ENCODE data around the gene TWIST1.

The TWIST1 gene

DNA sequence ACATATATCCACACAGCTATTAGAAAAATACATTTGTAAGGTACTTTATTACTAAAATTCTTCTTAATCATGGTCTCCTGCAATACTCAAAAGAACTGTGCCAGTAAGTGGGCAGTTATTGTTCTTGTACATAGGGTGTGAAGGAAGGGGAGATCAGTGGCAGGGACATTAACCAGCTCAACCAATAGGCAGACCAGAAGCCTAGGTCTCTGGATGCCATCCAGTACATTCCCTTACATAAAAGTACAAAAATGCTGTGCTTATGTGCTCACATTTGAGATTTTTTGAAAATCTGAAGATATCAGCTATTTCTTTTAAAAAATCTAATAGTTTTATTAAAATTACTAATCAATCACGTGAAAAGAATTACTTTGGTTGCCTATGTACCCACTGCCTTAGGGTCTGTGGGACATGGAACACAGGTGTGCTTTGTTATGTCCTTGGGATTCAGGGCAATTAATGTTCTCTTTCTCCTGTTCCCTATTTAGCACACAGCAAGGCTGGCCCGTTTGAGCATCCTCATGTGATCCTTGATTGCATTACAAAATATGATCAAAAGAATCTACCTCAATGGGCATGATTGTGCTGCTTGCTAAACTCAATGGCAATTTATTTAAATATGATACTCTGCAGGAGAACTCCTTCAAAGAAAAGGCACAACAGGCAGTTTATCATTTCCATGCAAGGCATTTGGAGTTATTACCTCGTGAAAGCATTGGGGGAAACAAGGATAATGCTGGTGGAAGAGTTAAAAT lies 22.7 kb downstream of the TWIST1 start:
- DNase-seq: no peak

GRCh38 chr7:19094138-19094537 lies 23.3 kb downstream of the TWIST1 start:
- DNase-seq: no peak

DNA sequence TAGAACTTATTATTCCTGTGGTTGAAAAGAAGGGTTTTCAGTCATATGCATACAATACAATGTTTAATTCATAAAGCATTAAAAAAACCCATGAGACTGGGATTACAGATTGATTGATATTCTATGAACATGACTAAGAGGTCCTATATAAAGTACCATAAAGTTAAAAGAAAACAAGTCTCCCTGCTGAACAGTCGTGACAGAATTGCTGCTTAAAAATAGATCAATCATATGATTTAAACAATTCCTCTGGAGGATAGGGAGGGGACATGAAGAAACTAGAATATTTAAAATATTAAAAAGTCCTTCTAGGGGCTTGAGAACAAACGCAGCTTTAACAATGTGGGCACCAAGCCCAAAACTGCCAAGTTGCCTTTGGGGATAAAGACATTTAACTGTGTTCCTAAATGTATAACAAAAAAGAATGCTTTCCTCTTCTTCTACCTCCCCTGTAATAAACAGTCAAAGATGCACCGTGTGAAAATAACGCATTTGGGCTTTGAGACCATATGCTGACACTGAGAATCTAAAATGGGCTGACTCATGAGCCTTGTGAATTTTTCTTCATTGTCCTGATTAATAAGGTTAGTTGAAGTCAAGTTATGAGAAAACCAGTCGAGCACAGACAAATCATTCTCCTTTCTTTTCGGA lies 25.8 kb downstream of the TWIST1 start:
- no peak for DNase-seq

GRCh38 chr7:19090526-19090925 lies 26.9 kb downstream of the TWIST1 start:
- DNase-seq: no peak

- no peak for DNase-seq
Measured at GRCh38 chr7:19089797-19090196, 27.6 kb downstream of the TWIST1 start.

DNA sequence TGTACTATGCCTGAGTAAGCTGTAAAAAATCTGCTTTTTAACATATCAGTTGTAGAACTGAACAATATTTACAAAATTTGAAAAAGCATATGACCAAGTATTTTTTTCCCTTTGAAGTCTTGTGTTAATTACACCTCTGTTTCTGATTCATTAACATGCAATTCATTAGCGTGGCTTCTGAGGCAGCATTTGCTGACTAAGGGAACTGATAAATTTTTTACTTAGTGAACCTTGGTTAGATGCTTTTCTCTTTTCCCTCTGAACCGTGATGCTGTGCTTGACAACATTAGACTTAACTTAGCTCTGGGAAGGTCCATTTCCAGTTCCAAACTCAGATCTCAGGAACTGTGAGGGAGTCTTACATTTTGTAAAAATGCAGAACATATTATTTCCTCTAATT lies 28.1 kb downstream of the TWIST1 start:
- no peak for DNase-seq

DNA sequence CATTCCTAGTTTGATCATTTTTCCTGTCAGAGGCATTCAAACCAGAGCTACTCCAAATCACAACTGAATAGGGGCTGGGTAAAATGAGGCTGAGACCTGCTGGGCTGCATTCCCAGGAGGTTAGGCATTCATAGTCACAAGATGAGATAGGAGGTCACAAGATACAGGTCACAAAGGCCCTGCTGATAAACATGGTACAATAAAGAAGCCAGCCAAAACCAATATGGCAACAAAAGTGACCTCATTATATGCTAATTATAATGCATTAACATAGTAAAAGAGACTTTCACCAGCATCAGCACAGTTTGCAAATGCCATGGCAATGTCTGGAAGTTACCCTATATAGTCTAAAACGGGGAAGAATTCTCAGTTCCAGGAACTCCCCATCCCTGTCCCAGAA lies 37.3 kb downstream of the TWIST1 start:
- DNase-seq: no peak

GRCh38 chr7:19079066-19079465 lies 38.4 kb downstream of the TWIST1 start:
- no peak for DNase-seq

DNA sequence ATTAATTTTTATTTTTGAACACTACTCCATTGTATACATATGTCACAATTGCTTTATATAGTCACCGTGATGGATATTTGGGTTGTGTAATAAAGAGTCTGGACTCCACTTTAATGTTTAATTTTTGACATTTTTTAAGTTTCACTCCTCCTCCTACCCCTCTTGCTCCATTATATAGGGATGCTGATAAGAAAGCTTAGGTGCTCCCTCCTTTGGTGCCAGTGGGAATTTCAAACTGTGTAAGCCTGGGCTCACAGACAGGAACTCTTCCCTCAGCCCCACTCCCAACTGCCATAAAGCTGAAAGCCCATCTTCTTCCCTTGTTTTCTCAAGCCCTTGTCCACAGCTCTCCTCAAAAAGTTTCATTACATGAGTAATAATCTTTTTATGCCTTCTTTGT lies 47.6 kb downstream of the TWIST1 start:
- no peak for DNase-seq

DNA sequence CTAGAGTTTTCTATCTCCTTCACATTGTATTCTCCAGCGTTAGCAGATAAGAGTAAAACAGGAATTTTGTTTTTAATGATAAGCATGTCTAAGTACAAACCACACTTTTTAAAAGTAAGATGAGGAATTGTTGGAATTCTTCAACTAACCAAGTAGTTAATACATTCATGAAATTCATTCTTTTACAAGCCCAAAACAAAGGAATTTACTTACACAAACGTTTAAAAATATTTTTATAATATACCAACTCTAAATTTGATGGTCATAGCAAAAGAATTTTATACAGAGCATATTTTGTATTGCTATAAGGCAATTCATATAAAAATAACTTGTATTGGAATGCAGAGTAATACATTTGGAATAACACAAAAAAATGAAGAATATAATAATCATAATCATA lies 51.3 kb downstream of the TWIST1 start:
- DNase-seq: no peak
